ENCODE data around the gene SHLD3. TPM values are rescaled to one million over a fixed set of nuclear protein-coding genes. Genes with fewer than 3 reads are reported as not detected.
"Not testable (repeated sequence)": the region's sequence is repeated elsewhere in the genome, so short reads cannot be mapped to it uniquely, and the experiment has no call there.

The SHLD3 gene
- total RNA-seq, 2 donors from 2014 or later = 2.2 to 3.1 TPM

GRCh38 chr5:65672796-65673195 lies 48.0 kb downstream of the SHLD3 start:
- DNase-seq (no peak), ATAC-seq (no peak)
- intact Hi-C loops (cut with DNase I) = no loop called here

GRCh38 chr5:65674749-65675148 lies 49.9 kb downstream of the SHLD3 start:
- DNase-seq (no peak), ATAC-seq (no peak)
- intact Hi-C loops (cut with DNase I) = no loop called here

DNA sequence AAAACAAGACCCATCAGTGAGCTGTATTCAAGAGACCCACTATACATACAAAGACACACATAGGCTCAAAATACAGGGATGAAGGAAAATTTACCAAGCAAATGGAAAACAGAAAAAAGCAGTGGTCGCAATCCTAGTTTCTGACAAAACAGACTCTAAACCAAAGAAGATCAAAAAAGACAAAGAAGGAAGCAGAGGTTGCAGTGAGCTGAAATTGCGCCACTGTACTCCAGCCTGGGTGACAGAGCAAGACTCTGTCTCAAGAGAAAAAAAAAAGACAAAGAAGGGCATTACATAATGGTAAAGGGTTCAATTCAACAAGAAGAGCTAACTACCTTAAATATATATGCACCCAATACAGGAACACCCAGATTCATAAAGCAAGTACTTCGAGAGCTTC lies 51.2 kb downstream of the SHLD3 start:
- not testable (repeated sequence) for DNase-seq

More for the DNA sequence above, 51.2 kb downstream of the SHLD3 start:
- intact Hi-C loops (cut with DNase I); ATAC-seq: not testable (repeated sequence)

Other genes with a start within 250 kb of the SHLD3 start
- gene ADAMTS6, start 143.1 kb upstream of the SHLD3 start, total RNA-seq = 1 to 10 TPM; 1.7 TPM
- gene CENPK, start 61.9 kb upstream of the SHLD3 start, total RNA-seq = 1 to 10 TPM; 1.2 TPM
- gene PPWD1, start 61.7 kb upstream of the SHLD3 start, total RNA-seq = 10 to 100 TPM; 14.6 to 17.6 TPM
- 10 to 100 TPM; 15.5 to 17.8 TPM for gene TRIM23, start 694 bp upstream of the SHLD3 start, total RNA-seq
- 10 to 100 TPM; 18.1 to 20.6 TPM for gene TRAPPC13, start within 50 bp of the SHLD3 start, total RNA-seq
- gene SGTB, start 97.1 kb downstream of the SHLD3 start, total RNA-seq = 1 to 10 TPM; 7.4 to 8.3 TPM
- gene NLN, start 97.2 kb downstream of the SHLD3 start, total RNA-seq = 10 to 100 TPM; 13.9 to 14.7 TPM